Keratinocyte (primary cell): ENCODE results near the gene ULK2. TPM values are rescaled to one million over a fixed set of nuclear protein-coding genes. Genes with fewer than 3 reads are reported as not detected.

Source experiments
- DNase-seq: peaks from one replicate; pipeline ENCODE4 v3.0.0-alpha.2; 2011; ENCODE audit warnings: low read depth, missing footprints, low spot score
- FAIRE-seq: peaks from 2 replicates; lab custom pipeline; 2011; peaks lifted over from hg19 to GRCh38; lab: Jason Lieb, UNC
- H2AFZ ChIP-seq: 2 replicates; pipeline ENCODE4 v1.6.0; 2012; ENCODE audit warnings: low read length, control low read depth, inconsistent platforms; ENCODE audit not compliant: control insufficient read depth
- H3K27ac ChIP-seq: 2 replicates; pipeline ENCODE4 v1.5.1; 2011; ENCODE audit warnings: low read length; ENCODE audit not compliant: control insufficient read depth, insufficient read depth
- H3K27me3 ChIP-seq: 3 replicates; pipeline ENCODE4 v1.6.0; 2011; ENCODE audit warnings: low read length; ENCODE audit not compliant: control insufficient read depth, insufficient read depth; ENCODE audit errors: extremely low read depth
- H3K36me3 ChIP-seq, 2 experiments: 2 replicates in 1 of 2; 3 replicates in 1 of 2; pipeline ENCODE4 v1.5.1; 2011; ENCODE audit warnings: low read length in 2 of 2, mild to moderate bottlenecking in 1 of 2; ENCODE audit not compliant: control insufficient read depth in 2 of 2, insufficient read depth in 2 of 2; ENCODE audit errors: extremely low read depth in 1 of 2
- H3K4me1 ChIP-seq: 3 replicates; pipeline ENCODE4 v1.5.1; 2011; ENCODE audit warnings: low read length; ENCODE audit not compliant: control insufficient read depth, insufficient read depth; ENCODE audit errors: extremely low read depth
- H3K4me2 ChIP-seq: 3 replicates; pipeline ENCODE4 v1.6.0; 2011; ENCODE audit warnings: low read depth, low read length; ENCODE audit not compliant: control insufficient read depth, insufficient read depth; ENCODE audit errors: extremely low read depth
- H3K4me3 ChIP-seq, 3 experiments: fragments of 200-600 bp in 1 of 3; sonication (generic) in 1 of 3; 2 replicates in 2 of 3; 3 replicates in 1 of 3; pipeline ENCODE4 v1.5.1; 2011 to 2016; ENCODE audit warnings: low read length in 3 of 3, mild to moderate bottlenecking in 3 of 3, control low read depth in 2 of 3, inconsistent platforms in 1 of 3, low read depth in 1 of 3, mixed read lengths in 1 of 3, mixed run types in 1 of 3, moderate library complexity in 1 of 3; ENCODE audit not compliant: control insufficient read depth in 2 of 3, insufficient read depth in 2 of 3; ENCODE audit errors: extremely low read depth in 1 of 3
- H3K79me2 ChIP-seq: 2 replicates; pipeline ENCODE4 v1.6.0; 2012; ENCODE audit warnings: low read length; ENCODE audit not compliant: control insufficient read depth, insufficient read depth
- H3K9ac ChIP-seq: 3 replicates; pipeline ENCODE4 v1.6.0; 2011; ENCODE audit warnings: low read length; ENCODE audit not compliant: control insufficient read depth, insufficient read depth; ENCODE audit errors: extremely low read depth
- H3K9me1 ChIP-seq: 3 replicates; pipeline ENCODE4 v1.6.0; 2011; ENCODE audit warnings: low read length; ENCODE audit not compliant: control insufficient read depth, insufficient read depth; ENCODE audit errors: extremely low read depth
- H3K9me3 ChIP-seq: 2 replicates; pipeline ENCODE4 v1.5.1; 2012; ENCODE audit warnings: low read depth, low read length; ENCODE audit not compliant: control insufficient read depth
- H4K20me1 ChIP-seq: 3 replicates; pipeline ENCODE4 v1.6.0; 2011; ENCODE audit warnings: low read length; ENCODE audit not compliant: control insufficient read depth, insufficient read depth; ENCODE audit errors: extremely low read depth
- CTCF ChIP-seq, 3 experiments: IDR thresholded peaks in 1 of 3; conservative IDR thresholded peaks in 1 of 3; optimal IDR thresholded peaks in 1 of 3; 2 replicates in 2 of 3; 3 replicates in 1 of 3; pipeline versions ENCODE3 to v1.5.1; 2011; ENCODE audit warnings: low read length in 3 of 3, mild to moderate bottlenecking in 3 of 3, moderate library complexity in 2 of 3, control low read depth in 1 of 3, inconsistent platforms in 1 of 3; ENCODE audit not compliant: insufficient read depth in 2 of 3; ENCODE audit errors: extremely low read depth in 1 of 3
- EZH2 ChIP-seq: IDR thresholded peaks from one replicate; pipeline ENCODE4 v1.6.1; 2012; ENCODE audit warnings: inconsistent platforms, mild to moderate bottlenecking, low read length, moderate library complexity
- dilution Hi-C: fragments of 300-500 bp; cut with MboI; formaldehyde crosslinking; loops from one replicate; pipeline ENCODE4 v1.7.0; 2020; ENCODE audit warnings: low sequenced_read_pairs; ENCODE audit not compliant: extremely low pct_ligation_motif_present
- polyA plus RNA-seq, 5 experiments: library from polyadenylated mRNA; depleted of rRNA in 3 of 5; stranded (reverse) in 3 of 5; stranded (forward) in 1 of 5; unstranded in 1 of 5; fragments of >200 nt; gene quantifications; 1 replicate in 1 of 5; 2 replicates in 3 of 5; 3 replicates in 1 of 5; pipeline versions ENCODE4 v1.2.1 to v1.2.3, GENCODE V29; 2011 to 2012; ENCODE audit warnings: missing spikeins in 2 of 5, low read depth in 1 of 5, low replicate concordance in 1 of 5

The ULK2 gene
- polyA plus RNA-seq, 1 donor (not counting 4 experiments of a cell fraction or from before 2014, with no cell fraction given), result 22.1 TPM

GRCh38 chr17:19905502-19905901, 37.8 kb upstream of the ULK2 start:
- H3K36me3 ChIP-seq, result peaks cover 16 to 30% of the 10 kb centered on the region in 2 experiments

GRCh38 chr17:19904924-19905323, 37.2 kb upstream of the ULK2 start:
- Histone ChIP-seq H3K27ac (no peak overlapping the region), H3K4me2 (no peak overlapping the region), H3K9me1 (no peaks in the 10 kb centered on the region), H3K9ac (no peak overlapping the region), H3K4me3 (no peak overlapping the region), H4K20me1 (no peaks in the 10 kb centered on the region), H3K79me2 (no peaks in the 10 kb centered on the region), H3K4me1 (no peaks in the 10 kb centered on the region), H2AFZ (no peak overlapping the region), H3K9me3 (no peaks in the 10 kb centered on the region), H3K27me3 (no peaks in the 10 kb centered on the region), H3K36me3 (peaks cover 17 to 27% of the 10 kb centered on the region in 2 experiments)
- TF ChIP-seq EZH2 (no peak), CTCF (optimal IDR thresholded peaks at IDR 0.05 in 1 of 3, IDR thresholded peaks at IDR 0.05 in 1 of 3, conservative IDR thresholded peaks at IDR 0.05 in 1 of 3; ENCODE audit: extremely low read depth in 1 of 3, insufficient read depth in 2 of 3, low read length in 3 of 3) (no peak)
- dilution Hi-C loops, result no loop called here
- FAIRE-seq, result no peak
- no peak for DNase-seq

More at GRCh38 chr17:19905502-19905901, 37.8 kb upstream of the ULK2 start:
- no peak overlapping the region for H3K4me2 ChIP-seq
- no peak overlapping the region for H3K9ac ChIP-seq
- no peak overlapping the region for H3K27ac ChIP-seq
- no peaks in the 10 kb centered on the region for H4K20me1 ChIP-seq
- dilution Hi-C loops, result no loop called here
- H3K27me3 ChIP-seq, result no peaks in the 10 kb centered on the region
- no peaks in the 10 kb centered on the region for H3K4me1 ChIP-seq
- FAIRE-seq (no peak), DNase-seq (no peak)
- H2AFZ ChIP-seq, result no peak overlapping the region
- TF ChIP-seq CTCF (optimal IDR thresholded peaks at IDR 0.05 in 1 of 3, IDR thresholded peaks at IDR 0.05 in 1 of 3, conservative IDR thresholded peaks at IDR 0.05 in 1 of 3; ENCODE audit: extremely low read depth in 1 of 3, insufficient read depth in 2 of 3, low read length in 3 of 3), result no peak
- no peak for TF ChIP-seq EZH2
- no peak overlapping the region for H3K4me3 ChIP-seq
- no peaks in the 10 kb centered on the region for H3K79me2 ChIP-seq
- H3K9me3 ChIP-seq, result no peaks in the 10 kb centered on the region
- no peaks in the 10 kb centered on the region for H3K9me1 ChIP-seq
